Vagina (tissue), 2 donors: ENCODE measurements around the gene RCC2. TPM values are rescaled to one million over a fixed set of nuclear protein-coding genes. Genes with fewer than 3 reads are reported as not detected.
A peak's percentile ranks its signal among the peaks of the same experiment; 100 is the strongest.

ENCODE experiments used
- DNase-seq, 2 donors: peaks; one replicate each; pipeline ENCODE4 v3.0.0-alpha.2; 2017; ENCODE audit errors: extremely low spot score in 2 of 2
- H3K27ac ChIP-seq: fragments of 200-600 bp; sonication (generic); one replicate; pipeline ENCODE4 v1.5.1; 2019
- H3K27me3 ChIP-seq: fragments of 200-600 bp; sonication (generic); one replicate; pipeline ENCODE4 v1.5.1; 2019
- H3K36me3 ChIP-seq, 2 donors: fragments of 200-600 bp; sonication (generic); one replicate each; pipeline ENCODE4 v1.5.1; 2017 to 2019
- H3K4me1 ChIP-seq: fragments of 200-600 bp; sonication (generic); one replicate; pipeline ENCODE4 v1.5.1; 2019
- H3K4me3 ChIP-seq, 2 donors: fragments of 200-600 bp; sonication (generic); 1 replicate in 1 of 2; 2 replicates in 1 of 2; pipeline ENCODE4 v1.5.1; 2016 to 2019
- H3K9me3 ChIP-seq: fragments of 200-600 bp; sonication (generic); one replicate; pipeline ENCODE4 v1.5.1; 2019
- POLR2A ChIP-seq, 2 donors: fragments of 450-650 bp; IDR thresholded peaks; one replicate each; pipeline ENCODE4 v1.6.1; 2017; ENCODE audit warnings: antibody characterized with exemption in 2 of 2, mild to moderate bottlenecking in 2 of 2, moderate library complexity in 2 of 2
- POLR2AphosphoS5 ChIP-seq, 2 donors: sonication (generic); formaldehyde crosslinking; IDR thresholded peaks; one replicate each; pipeline ENCODE4 v1.9.0; 2017; ENCODE audit warnings: antibody characterized with exemption in 2 of 2, mild to moderate bottlenecking in 2 of 2, low read depth in 1 of 2; ENCODE audit not compliant: insufficient read depth in 1 of 2
- intact Hi-C: fragments of 100-400 bp; cut with DNase I; formaldehyde crosslinking; loops from one replicate; pipeline ENCODE4 v1.15.1; 2023
- total RNA-seq: library from RNA; depleted of rRNA; stranded (reverse); fragments of >200 nt; gene quantifications from one replicate; pipeline ENCODE4 v1.2.3, GENCODE V29; 2016
- TF ChIP-seq, protein P1 (sequence below), 3 experiments: fragments of 450-650 bp in 2 of 3; fragments of 200-600 bp in 1 of 3; sonication (generic) in 1 of 3; IDR thresholded peaks; one replicate each; pipeline ENCODE4 v1.5.1; 2017 to 2019; ENCODE audit warnings: antibody characterized with exemption in 3 of 3, mild to moderate bottlenecking in 2 of 3, moderate library complexity in 2 of 3

Gene RCC2
- total RNA-seq, 1 donor from 2014 or later = 31.2 TPM

DNA sequence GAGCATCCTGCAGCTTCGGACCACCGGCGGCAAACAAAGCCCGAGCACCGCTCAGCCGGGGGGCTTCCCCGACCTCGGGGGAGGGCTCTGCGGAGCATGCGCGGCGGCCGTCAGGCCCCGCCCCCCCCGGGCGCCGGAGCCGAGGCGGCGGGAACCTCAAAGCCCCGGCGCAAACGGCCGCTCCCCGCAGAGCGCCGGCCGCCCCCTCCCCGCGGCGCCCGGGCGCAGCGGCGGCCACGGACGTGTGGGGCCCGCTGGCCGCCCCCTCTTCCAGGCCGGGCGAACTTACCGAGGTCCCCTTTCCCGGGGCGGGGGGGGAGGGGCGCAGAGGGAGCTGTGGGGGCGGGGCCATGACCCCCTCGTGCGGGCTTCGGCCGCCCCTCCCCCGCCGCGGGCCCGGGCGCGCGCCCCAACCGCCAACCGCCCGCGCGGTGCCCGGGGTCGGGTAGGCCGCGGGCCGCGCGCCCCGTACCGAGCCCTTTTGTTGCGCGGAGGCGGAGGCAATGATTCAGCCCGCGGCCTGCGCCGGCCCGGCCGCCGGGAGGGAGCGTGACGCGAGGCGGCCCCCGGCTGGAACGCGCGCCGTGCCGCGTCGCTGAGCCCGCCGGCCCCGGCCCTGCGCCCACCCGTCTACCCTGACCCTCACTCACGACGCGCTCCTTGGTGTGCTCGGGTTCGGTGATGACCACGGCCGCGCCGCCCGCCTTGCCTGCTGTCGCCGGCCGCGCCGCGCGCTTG lies 1.7 kb downstream of the RCC2 start:
- DNase-seq = no peak
- no peaks in the 10 kb centered on the region for H3K9me3 ChIP-seq
- H3K4me1 ChIP-seq = peaks cover 36% of the 10 kb centered on the region
- peak overlapping the region; percentile 89 for H3K27ac ChIP-seq
- intact Hi-C loops = no loop called here
- no peaks in the 10 kb centered on the region for H3K36me3 ChIP-seq
- H3K27me3 ChIP-seq = no peaks in the 10 kb centered on the region
- H3K4me3 ChIP-seq = peak overlapping the region; percentile 79 to 90
- TF ChIP-seq POLR2A (IDR thresholded peaks at IDR 0.05) = peak in 1 of 2 donors; percentile 12
- TF ChIP-seq POLR2AphosphoS5 (IDR thresholded peaks at IDR 0.05; ENCODE audit: insufficient read depth in 1 of 2, low read depth in 1 of 2) = peak in 1 of 2 donors; percentile 31
- TF ChIP-seq, protein P1, sequence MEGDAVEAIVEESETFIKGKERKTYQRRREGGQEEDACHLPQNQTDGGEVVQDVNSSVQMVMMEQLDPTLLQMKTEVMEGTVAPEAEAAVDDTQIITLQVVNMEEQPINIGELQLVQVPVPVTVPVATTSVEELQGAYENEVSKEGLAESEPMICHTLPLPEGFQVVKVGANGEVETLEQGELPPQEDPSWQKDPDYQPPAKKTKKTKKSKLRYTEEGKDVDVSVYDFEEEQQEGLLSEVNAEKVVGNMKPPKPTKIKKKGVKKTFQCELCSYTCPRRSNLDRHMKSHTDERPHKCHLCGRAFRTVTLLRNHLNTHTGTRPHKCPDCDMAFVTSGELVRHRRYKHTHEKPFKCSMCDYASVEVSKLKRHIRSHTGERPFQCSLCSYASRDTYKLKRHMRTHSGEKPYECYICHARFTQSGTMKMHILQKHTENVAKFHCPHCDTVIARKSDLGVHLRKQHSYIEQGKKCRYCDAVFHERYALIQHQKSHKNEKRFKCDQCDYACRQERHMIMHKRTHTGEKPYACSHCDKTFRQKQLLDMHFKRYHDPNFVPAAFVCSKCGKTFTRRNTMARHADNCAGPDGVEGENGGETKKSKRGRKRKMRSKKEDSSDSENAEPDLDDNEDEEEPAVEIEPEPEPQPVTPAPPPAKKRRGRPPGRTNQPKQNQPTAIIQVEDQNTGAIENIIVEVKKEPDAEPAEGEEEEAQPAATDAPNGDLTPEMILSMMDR (IDR thresholded peaks at IDR 0.05) = no peak

DNA sequence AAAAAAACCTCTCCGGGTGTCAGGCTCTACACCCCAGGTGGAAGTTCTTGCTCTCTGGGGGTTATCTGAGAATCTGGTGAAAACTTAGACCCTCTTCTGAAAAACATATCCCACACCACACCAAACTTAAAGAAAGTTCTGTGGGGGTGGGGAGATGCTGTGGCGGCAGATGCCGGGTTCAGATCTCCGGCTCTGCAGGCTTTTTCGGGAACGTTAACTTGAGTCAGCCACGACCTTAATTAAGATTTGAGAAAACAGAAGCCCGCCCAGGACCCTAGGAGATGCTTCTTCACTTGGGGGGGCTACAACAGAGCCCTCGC lies 2.3 kb downstream of the RCC2 start:
- Histone ChIP-seq H3K4me1 (peaks cover 31% of the 10 kb centered on the region), H3K9me3 (no peaks in the 10 kb centered on the region), H3K36me3 (peaks cover 0 to 3% of the 10 kb centered on the region in 2 donors), H3K27ac (peak overlapping the region; percentile 89), H3K27me3 (no peaks in the 10 kb centered on the region), H3K4me3 (peak overlapping the region; percentile 79 to 90)
- TF ChIP-seq POLR2A (IDR thresholded peaks at IDR 0.05) (no peak), POLR2AphosphoS5 (IDR thresholded peaks at IDR 0.05; ENCODE audit: insufficient read depth in 1 of 2, low read depth in 1 of 2) (no peak)
- TF ChIP-seq, protein P1 (IDR thresholded peaks at IDR 0.05) = no peak
- intact Hi-C loops = no loop called here
- no peak for DNase-seq

DNA sequence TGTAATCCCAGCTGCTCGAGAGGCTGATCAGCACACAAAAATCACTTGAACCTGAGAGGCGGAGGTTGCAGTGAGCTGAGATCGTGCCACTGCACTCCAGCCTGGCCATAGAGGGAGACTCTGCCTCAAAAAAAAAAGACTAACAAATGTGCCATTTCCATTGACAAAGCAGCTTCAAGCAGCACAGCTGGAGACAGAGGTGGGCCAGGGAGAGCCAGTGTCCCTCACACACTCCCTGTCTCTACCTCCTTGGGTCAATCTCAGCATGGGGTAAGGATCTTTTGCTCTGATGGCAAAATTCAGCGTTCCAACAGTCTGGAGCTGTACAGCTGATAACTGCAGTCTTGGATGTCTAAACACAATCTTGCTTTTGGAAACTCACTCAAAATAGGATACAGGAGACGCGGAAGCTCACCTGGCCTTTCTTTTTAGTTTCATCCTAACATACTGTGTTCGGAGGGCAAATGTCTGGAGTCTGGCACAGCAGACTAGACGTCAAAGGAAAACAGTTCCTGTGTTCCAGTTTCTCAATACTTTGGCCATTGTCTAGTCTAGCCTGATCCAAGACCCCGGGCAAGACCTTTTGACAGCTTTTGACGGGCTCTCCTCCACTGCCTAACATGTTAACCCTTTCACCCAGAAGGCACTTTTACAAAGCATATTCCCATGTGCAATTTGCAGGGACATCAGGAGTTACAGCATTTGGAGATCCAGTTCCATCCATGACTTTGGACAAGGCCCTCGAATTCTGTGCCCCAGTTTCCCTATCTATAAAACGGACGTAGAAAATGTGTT lies 2.9 kb downstream of the RCC2 start:
- intact Hi-C loops = no loop called here
- DNase-seq = no peak
- Histone ChIP-seq H3K4me3 (peak overlapping the region; percentile 79 to 90), H3K27ac (peak overlapping the region; percentile 89), H3K36me3 (peaks cover 0 to 4% of the 10 kb centered on the region in 2 donors), H3K4me1 (peaks cover 27% of the 10 kb centered on the region), H3K9me3 (no peaks in the 10 kb centered on the region), H3K27me3 (no peaks in the 10 kb centered on the region)
- TF ChIP-seq POLR2AphosphoS5 (IDR thresholded peaks at IDR 0.05; ENCODE audit: insufficient read depth in 1 of 2, low read depth in 1 of 2) = no peak
- no peak for TF ChIP-seq POLR2A (IDR thresholded peaks at IDR 0.05)
- TF ChIP-seq, protein P1 (IDR thresholded peaks at IDR 0.05) = no peak

DNA sequence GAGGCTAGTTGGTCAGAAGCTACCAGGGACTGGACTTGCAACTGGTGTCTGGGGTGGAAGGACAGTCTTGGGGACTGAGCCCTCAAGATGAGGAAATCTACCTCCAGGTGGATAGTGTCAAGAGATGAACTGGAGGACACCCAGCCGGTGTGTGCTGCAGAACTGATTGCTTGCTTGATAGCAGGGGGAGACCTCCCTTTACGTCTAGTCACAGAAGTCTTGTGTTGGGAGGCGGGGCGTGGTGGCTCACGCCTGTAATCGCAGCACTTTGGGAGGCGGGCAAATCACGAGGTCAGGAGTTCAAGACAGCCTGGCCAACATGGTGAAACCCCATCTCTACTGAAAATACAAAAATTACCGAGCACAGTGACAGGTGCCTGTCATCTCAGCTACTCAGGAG lies 4.9 kb downstream of the RCC2 start:
- H3K4me1 ChIP-seq = peaks cover 14% of the 10 kb centered on the region
- DNase-seq = no peak
- no peaks in the 10 kb centered on the region for H3K27me3 ChIP-seq
- no peaks in the 10 kb centered on the region for H3K9me3 ChIP-seq
- intact Hi-C loops = no loop called here
- no peak for TF ChIP-seq POLR2A (IDR thresholded peaks at IDR 0.05)
- TF ChIP-seq, protein P1 (IDR thresholded peaks at IDR 0.05) = no peak
- TF ChIP-seq POLR2AphosphoS5 (IDR thresholded peaks at IDR 0.05; ENCODE audit: insufficient read depth in 1 of 2, low read depth in 1 of 2) = no peak
- H3K36me3 ChIP-seq = peaks cover 0 to 4% of the 10 kb centered on the region in 2 donors
- no peak overlapping the region for H3K4me3 ChIP-seq
- H3K27ac ChIP-seq = no peak overlapping the region

DNA sequence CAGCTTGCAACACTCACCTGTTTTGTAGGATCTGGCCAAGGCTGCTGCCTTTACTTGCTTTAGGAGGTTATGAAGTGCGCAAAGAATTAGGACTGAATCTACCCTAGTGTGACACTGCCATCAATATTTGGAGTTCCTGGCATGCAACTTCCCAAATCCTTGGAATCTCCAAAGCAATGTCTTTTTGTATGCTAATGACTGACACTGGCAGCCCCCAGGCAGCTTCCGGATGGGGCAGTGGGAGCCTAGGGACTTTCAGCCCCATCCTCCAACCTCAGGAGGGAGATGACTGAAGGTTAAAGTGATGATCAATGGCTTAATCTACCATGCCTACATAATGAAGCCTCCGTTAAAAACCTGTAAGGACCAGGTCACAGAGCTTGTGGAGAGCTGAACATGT lies 5.5 kb downstream of the RCC2 start:
- no peak overlapping the region for H3K27ac ChIP-seq
- peaks cover 0 to 4% of the 10 kb centered on the region in 2 donors for H3K36me3 ChIP-seq

More for the DNA sequence above, 5.5 kb downstream of the RCC2 start:
- no peak overlapping the region for H3K4me3 ChIP-seq
- TF ChIP-seq POLR2AphosphoS5 (IDR thresholded peaks at IDR 0.05; ENCODE audit: insufficient read depth in 1 of 2, low read depth in 1 of 2) (no peak), POLR2A (IDR thresholded peaks at IDR 0.05) (no peak)
- TF ChIP-seq, protein P1 (IDR thresholded peaks at IDR 0.05) = no peak
- no peak for DNase-seq
- intact Hi-C loops = no loop called here
- peaks cover 14% of the 10 kb centered on the region for H3K4me1 ChIP-seq
- no peaks in the 10 kb centered on the region for H3K27me3 ChIP-seq
- no peaks in the 10 kb centered on the region for H3K9me3 ChIP-seq
